Glomerular endothelial cell (primary cell): Measurements from ENCODE around the gene RNF8. TPM values are rescaled to one million over a fixed set of nuclear protein-coding genes. Genes with fewer than 3 reads are reported as not detected.
"Not testable (repeated sequence)": the region's sequence is repeated elsewhere in the genome, so short reads cannot be mapped to it uniquely, and the experiment has no call there.

ENCODE experiments used
- DNase-seq: peaks from one replicate; pipeline ENCODE4 v3.0.0-alpha.2; 2011; ENCODE audit warnings: low read depth, low spot score; ENCODE audit errors: extremely low read depth
- total RNA-seq: library from RNA; depleted of rRNA; stranded (reverse); fragments of >200 nt; gene quantifications from 2 replicates; pipeline ENCODE4 v1.2.3, GENCODE V29; 2015

The RNF8 gene
- total RNA-seq, 1 donor from 2014 or later, result 20.2 TPM

DNA sequence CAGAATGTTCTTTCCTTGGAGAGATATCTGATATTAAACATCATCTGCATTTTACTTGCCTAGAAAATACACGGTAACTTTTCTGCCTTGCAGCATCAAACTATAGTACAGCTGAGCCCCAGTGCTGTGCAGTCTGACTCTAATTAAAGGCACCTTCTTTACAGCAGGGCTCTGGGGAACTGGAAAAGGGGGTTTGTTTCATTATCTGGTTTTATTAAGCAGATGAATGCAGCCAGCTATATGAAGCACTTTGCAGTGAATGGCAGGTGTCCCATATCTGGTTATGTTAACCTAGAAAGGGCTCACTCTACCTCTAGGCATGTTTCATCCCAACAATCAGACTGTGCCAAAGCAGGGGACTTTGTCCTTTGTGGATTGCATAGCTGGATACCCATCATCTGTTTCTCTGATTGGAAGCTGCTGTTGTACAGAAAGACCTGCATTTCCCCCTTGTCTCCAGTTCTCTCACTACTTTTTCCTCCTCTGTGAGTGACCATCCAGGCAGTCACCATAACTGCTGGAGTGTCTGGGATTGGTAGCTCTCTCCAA is 39.7 kb downstream of the RNF8 start:
- DNase-seq, result no peak

DNA sequence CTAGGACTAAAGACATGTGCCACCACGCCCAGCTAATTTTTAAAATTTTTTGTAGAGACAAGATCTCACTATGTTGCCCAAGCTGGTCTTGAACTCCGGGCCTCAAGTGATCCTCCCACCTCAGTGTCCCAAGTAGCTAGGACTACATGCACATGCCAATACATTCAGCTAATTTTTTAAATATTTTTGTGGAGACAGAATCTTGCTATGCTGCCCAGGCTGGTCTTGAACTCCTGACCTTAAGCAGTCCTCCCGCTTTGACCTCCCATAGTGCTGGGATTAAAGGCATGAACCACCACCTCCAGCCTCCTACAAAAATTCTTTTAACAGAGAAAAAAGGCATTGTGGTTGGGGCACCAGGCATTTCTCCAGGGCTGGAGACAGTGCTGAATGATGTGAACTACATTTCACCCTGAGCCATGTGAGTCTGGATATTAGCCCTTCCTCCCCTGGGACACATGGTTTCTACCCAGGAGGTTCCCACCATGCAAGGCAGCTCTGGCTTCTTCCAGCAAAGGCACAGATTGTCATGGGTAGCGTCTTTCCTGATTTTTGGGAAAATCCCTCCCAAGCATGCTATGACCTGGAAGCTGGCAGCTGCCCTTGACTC is 42.9 kb downstream of the RNF8 start:
- no peak for DNase-seq

DNA sequence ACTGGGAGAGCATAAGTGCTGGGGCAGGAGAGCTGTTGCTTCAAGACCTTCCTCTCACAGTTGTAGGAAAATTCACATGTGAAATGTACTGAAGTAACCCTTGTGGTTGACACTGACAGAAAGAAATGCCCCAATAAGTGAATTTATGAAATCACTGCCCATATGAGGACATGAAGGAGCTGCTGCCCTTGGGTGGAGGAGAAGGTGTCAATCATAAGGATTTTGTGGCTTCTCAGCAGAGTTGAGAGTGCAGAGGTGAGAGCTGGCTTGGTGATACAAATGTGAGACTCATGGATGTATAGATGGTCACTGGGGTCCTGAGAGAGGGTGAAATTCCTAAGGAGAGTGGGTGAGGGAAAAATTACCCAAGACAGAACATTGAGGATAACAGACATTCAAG is 45.3 kb downstream of the RNF8 start:
- DNase-seq, result no peak

DNA sequence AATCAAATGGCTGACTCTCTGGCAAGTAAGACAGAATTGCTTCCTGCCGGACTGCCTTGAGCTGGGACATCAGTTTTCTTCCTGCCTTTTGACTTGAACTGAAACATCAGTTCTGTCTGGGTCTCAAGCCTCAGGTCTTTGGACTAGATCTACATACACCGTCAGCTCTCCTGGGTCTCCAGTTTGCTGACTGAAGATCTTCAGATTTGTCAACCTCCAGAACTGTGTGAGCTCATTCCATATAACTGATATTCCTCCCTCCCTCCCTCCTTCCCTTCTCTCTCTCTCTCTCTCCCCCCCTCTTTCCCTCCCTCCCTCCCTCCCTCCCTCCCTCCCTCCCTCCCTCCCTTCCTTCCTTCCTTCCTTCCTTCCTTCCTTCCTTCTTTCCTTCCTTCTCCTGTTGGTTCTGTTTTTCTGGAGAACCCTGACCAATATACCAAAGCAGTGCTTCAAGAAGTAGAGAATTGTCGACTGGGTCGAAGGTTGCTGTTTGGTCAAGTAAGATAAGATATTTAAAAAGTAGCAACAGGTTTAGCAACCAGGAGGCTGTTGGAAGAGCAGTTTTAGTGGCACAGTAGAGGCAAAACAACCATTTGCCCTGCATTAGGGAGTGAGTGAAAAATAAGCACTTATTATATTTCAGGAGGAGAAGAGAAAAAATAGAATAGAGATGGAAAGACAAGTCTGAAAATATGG is 46.2 kb downstream of the RNF8 start:
- no peak for DNase-seq

DNA sequence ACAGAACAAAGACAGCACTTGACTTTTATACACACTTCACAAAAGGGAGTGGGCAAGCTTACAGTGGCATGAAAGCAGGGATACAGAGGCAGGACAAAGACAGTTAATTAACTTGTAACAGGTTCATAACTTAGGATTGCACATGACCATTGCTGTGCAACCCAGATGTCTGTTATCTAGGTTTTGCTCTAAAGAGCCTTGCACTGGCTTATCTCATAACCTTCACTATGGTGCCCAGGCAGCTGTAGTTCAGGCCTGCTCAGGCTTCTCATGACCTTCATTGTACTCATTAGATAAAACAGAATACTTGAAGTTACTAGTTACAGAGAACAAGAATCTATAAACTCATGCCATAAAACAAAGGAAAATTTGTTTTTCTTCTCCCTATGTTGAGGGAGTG is 47.9 kb downstream of the RNF8 start:
- not testable (repeated sequence) for DNase-seq

DNA sequence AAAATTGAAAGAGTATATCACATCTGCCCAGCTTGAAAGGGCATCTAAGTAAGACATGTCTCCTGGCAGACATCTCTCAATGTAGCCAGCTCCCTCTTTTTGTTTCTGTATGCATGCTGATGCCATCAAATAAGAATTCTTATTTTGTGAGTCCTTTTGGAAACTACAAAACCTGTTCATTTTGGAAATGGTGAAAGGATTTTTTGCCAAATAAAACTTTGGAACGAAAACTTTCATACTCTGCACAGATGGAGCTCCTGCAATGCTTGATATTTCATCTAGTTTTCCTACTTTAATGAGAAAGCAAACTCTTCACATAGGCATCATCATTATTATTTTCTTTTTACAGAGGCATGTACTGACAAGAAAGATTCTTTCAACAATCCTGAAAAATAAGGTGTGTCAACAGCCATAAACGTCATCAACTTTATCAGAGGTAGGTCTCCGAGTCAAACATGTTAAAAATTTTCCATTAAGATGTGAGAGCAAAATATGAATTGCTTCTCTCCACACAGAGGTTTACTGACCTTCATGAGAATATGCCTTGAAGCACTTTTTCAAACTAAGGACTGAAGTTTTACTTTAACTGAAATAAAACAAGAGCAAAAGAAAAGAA is 53.1 kb downstream of the RNF8 start:
- no peak for DNase-seq

DNA sequence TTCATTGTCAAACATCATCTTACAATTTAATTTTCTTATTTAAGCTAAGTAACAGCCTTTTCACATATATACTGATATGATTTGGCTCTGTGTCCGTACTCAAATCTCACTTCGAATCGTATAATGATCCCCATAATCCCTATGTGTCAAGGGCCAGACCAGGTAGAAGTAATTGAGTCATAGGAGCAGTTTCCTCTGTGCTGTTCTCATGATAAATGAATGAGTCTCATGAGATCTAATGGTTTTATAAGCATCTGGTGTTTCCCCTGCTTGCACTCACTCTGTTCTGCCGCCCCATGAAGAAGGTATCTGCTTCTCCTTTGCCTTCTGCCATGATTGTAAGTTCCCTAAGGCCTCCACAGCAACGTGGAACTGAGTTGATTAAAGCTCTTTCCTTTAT is 54.2 kb downstream of the RNF8 start:
- DNase-seq, result no peak

DNA sequence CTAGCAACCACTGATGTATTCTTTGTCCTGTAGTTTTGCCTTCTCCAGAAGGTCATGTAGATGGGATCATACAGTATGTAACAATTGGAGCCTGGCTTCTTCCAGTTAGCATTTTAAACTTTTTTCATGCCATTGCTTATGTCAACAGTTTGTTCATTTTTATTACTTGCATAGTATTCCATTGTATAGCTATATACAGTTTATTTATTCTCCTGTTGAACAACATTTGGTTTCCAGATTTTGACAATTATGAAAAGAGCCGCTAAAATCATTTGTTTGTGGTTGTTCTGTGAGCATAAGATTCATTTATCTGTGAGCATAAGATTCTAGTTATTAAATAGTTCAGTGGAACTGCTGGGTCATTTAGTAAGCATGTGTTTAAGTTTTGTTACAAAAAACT is 55.7 kb downstream of the RNF8 start:
- DNase-seq, result no peak

DNA sequence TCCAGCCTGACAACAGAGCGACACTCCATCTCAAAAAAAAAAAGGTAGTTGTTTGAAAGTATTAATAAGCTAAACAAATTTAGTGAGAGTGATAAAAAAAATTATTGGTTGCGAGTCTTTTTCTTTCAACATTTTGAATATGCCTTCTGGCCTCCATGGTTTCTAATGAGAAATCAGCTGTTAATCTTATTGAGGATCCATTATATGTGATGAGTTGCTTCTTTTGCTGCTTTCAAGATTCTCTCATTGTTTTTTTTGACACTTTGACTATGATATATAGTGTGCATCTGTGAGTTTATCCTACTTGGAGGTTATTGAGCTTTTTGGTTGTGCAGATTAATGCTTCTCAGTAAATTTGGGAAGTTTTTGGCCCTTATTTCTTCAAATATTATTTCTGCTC is 63.6 kb downstream of the RNF8 start:
- DNase-seq, result no peak

DNA sequence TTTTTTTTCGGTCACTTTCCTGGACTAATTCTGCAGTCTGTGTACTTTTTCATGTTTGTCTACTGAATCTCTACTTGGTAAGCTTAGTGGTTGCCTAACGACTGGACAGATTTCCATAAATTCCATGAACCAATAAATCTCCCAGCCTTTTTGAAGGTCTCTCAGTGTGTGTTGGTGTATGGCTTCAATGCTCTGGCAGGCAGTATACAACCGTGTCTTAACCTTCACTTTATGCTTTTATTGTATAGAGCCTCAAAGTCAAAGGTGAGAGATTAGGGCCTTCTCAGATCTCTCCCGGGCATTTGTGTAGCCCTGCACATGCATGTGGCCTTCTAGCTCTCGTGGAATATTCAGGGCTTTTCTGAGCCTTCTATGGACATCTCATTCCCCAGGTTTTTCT is 64.9 kb downstream of the RNF8 start:
- no peak for DNase-seq

DNA sequence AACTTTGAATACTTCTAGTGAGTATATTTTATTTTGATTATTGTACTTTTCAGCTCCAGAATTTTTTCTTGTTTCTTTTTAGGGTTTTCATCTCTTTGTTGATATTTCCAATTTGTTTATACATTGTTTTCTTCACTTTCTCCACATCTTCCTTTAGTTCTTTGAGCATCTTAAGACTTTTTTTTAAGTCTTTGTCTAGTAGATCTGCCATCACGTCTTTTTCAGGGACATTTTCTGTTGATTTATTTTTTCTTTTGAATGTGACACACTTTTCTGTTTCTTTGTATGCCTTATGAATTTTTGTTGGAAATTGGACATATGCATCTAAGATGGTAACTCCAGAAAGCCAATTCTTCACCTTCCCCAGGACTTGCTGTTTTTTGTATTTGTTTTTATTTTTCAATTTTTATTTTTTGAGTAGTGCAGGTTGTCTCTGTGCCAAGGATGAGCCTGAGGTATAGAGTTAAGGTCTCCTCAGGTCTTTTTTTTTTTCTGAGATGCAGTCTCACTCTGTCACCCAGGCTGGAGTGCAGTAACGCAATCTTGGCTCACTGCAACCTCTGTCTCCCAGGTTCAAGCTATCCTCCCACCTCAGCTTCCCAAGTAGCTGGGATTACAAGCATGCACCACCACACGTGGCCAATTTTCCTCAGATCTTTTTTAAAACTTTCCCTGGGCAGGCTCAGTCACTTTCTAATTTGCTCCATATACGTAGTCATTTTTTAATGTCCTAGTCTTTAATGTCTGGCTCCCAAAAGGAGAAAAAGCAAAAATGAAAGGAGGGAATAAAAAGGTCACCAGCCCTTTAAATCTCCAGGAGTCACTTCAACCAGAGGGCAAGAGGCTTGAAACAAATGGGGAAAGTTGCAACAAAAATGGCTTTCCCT is 72.5 kb downstream of the RNF8 start:
- no peak for DNase-seq

DNA sequence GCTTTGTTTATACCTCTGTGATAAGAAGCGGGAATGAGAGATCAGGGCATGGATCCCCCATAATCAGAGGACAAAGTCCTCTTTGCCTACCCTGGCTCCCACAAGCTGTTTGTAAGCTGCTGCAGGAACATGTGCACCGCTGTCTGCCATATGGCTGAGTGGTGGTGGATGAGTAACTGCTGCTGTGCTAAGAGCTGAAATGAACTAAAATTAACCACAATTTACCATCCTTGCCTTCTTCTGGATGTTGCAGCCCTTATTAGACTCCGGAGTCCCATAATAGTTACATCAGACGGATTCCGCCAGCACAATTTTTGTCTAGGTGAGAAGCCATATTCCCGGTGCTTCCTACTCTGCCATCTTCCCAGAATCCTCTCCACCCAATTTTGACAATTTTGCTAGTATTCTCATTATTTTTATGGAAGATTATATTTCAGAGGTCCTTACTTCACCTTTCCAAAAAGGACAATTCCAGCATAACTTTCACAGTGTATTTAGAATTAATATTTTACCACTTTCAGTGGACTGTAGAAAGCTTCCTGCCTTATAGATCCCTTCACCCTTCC is 73.2 kb downstream of the RNF8 start:
- DNase-seq, result no peak

DNA sequence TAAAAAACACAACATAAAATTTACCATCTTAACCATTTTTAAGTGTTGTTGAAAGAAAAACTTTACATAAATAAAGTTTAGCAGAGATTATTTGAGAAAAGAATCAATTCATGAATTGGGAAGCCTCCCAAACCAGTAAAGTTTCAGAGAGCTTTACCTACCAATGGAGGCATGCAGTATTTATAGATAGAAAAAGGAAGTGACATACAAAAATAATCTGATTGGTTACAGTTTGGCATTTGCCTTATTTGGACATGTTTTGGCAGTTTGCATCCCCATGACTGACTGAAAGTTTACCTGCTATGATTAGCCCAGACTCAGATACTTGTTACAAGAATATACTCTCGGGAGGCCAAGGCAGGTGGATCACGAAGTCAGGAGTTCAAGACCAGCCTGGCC is 75.6 kb downstream of the RNF8 start:
- no peak for DNase-seq

DNA sequence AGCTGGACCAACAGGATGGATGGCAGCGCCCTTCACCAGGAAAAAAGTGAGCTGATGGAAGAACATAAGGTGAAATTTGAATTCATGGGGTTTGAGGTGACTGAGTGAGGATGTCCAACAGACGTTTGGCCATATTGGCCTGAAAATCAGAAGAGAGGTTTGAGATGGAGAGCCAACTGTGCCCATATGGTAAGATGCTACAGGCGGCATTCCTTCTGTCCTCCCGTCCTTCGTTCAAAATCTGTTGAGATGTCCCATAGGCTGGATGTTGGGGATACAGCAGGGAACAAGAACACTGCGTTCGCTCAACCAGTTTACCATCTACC is 78.8 kb downstream of the RNF8 start:
- no peak for DNase-seq

DNA sequence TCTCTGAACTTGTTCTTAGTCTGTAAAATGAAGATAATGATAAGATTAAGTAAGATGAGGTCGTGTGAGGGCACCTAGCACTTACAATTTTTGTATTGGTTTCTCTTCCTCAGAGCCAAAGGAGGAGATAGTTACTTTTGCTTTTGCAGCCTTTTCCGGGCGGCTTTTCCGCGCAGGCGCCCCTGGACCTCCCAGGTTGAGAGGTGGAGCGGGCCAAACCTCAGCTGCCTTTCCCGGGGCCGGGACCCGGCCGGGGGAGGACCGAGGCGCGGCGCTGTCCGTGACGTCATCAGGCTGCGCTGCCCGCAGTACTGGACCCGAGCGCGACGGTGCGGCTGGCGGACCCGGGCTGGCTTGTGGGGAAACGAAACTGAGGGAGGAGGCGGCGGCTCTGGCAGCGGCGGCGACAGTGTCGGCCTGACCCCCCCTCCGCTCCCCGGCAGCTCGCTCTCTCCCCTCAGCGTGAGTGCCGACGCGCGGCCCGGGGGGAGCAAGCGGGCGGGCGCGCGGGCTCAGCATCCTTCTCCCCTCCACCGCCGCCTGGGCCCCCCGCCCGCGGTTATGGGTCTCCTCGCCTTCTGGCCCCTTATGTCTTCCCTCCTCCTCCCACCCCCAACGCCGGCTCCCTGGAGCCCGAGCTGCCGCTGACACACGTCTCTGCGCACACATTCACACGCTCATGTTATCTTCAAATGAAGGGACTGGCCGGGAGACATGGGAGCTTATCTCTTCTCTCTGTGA is 79.3 kb downstream of the RNF8 start, which contains the start of gene CMTR1:
Gene CMTR1, plus strand, starts transcription at position 306 of the 741 bp plus-strand sequence. CDS start 2,409 bp downstream, outside the sequence.
- peak; percentile 25 for DNase-seq

DNA sequence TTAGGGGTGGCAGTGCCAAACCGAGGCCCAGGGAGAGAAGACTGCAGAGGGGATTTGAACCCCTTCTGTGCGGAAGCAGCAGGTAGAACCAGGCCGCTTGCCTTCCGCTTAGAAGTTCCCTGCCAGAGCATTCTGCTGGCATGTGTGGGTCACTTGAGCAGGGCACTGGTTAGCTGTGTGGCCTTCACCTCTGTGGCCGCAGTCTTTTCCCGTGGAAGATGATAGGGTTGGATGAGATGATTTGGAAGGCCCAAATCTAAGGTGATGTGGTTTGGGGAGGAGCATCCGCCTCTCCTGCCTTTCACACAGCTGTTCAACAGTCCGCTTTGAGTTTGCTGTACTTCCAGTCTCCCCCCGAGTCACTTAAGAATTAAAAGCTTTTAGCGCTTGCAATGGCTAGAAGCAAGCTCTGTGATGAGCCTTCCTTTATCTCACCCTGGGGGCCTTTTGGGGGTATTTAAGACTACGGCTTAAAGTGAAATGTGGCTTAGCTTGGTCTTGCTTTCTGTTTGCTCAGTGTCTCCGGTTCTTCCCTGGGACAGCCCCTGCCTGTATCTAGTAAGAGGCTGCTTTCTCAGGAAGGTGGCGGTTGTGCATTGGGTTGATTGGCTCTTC is 80.0 kb downstream of the RNF8 start:
- no peak for DNase-seq

DNA sequence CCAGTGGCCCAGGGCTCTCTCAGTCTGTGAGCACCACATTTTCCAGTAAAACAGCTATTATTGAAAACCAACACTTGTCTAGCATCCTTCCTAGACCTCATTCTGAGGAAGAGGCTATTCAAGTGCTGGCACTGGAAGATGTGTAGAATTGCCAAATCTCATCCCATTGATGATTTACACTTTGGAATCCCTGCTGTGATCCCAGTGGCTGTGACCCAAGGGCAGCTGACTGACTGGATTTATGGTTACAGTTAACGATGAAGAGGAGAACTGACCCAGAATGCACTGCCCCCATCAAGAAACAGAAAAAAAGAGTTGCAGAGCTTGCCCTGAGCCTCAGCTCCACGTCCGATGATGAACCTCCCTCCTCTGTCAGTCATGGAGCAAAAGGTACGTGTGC is 81.6 kb downstream of the RNF8 start:
- DNase-seq, result no peak

DNA sequence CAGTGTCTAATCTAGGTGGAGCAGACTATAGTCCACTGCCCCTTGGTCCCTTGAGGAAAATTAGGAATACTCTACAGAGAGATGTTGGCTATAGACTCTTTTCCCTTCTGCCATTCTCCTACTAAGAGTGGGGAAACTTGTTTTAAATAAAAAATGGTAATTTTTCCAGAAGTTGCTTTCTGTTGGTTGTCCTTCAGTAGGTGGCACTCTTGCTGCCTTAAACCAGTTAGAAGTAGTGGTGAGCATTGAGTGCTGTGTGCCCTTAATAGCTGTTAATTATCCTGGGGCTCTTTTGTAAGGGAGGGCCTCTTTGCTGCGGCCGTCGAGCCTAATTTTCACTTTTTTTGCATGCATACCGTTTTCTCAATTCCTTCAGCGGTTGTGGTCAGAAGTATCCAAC is 82.0 kb downstream of the RNF8 start:
- DNase-seq, result no peak

DNA sequence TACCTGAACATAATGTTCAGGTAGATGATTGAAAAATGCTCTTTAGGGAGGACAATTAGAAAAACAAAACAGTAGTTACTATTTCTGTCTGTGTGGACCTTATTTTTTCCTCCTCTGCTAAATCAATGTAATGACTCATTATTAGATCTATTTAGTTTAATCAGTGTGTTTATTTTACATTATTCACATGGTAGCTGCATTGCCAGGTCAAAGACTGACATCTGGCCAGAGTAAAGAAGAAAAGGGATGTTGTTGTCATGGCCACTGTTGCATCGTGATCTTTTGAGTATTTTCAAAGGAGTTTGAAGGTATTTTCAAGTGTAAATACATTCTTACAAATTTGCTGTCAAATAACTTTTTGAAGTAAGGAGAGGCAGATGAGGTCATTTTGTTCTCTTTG is 85.1 kb downstream of the RNF8 start:
- DNase-seq, result no peak

DNA sequence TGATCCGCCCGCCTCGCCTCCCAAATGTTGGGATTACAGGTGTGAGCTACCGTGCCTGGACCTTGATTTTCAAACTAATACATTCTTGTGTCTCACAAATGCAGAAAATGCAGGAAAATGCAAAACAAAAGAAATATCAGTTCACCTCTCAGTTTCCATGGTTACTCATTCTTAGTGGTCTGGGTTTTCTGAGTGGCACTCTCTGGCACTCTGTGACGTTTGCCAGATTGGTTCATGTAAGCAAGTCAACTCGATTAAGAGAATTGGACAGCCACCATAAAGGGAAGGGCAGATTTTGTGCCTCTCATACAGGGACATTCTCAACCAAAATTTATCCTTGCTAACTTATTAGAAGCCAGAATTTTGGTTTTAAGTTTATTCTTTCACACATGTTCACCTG is 87.9 kb downstream of the RNF8 start:
- DNase-seq, result no peak
